ENCODE measurements around the gene PTK6.
A peak's percentile ranks its signal among the peaks of the same experiment; 100 is the strongest.

Gene PTK6

GRCh38 chr20:63553933-63554290 is 16.7 kb upstream of the PTK6 start, which contains the start of gene FNDC11:
FNDC11 (plus strand) TSS chr20:63554159; CDS start chr20:63555664, 1,505 bp downstream.
- Mint-ChIP-seq H3K36me3 (ENCODE audit: low read depth) (no peaks in the 10 kb centered on the region), H3K27ac (no peak within 1 kb of the TSS), H3K9me3 (no peaks in the 10 kb centered on the region), H3K27me3 (ENCODE audit: low read depth) (peaks cover 20% of the 10 kb centered on the region), H3K4me1 (no peaks in the 10 kb centered on the region), H3K4me3 (peak within 1 kb of the TSS; percentile 47 to 76 (median 73))
- TF ChIP-seq CTCF (IDR thresholded peaks at IDR 0.05; ENCODE audit: unreplicated experiment in 3 of 3): no peak

GRCh38 chr20:63553251-63553932 is 16.2 kb upstream of the PTK6 start:
- no peaks in the 10 kb centered on the region for H3K4me1 Mint-ChIP-seq
- H3K27ac Mint-ChIP-seq: no peak overlapping the region
- H3K9me3 Mint-ChIP-seq: no peaks in the 10 kb centered on the region
- peak overlapping the region in 2 of 3 experiments; percentile 64 to 76 for H3K4me3 Mint-ChIP-seq
- TF ChIP-seq CTCF (IDR thresholded peaks at IDR 0.05; ENCODE audit: unreplicated experiment in 3 of 3): no peak
- peaks cover 23% of the 10 kb centered on the region for H3K27me3 Mint-ChIP-seq (ENCODE audit: low read depth)
- no peaks in the 10 kb centered on the region for H3K36me3 Mint-ChIP-seq (ENCODE audit: low read depth)

GRCh38 chr20:63552481-63553249 is 15.5 kb upstream of the PTK6 start:
- Mint-ChIP-seq H3K4me3 (peak overlapping the region; percentile 32 to 76 (median 69)), H3K36me3 (ENCODE audit: low read depth) (no peaks in the 10 kb centered on the region), H3K27ac (no peak overlapping the region), H3K4me1 (no peaks in the 10 kb centered on the region), H3K9me3 (no peaks in the 10 kb centered on the region), H3K27me3 (ENCODE audit: low read depth) (peaks cover 24% of the 10 kb centered on the region)
- no peak for TF ChIP-seq CTCF (IDR thresholded peaks at IDR 0.05; ENCODE audit: unreplicated experiment in 3 of 3)

GRCh38 chr20:63551068-63551467 is 13.9 kb upstream of the PTK6 start:
- Mint-ChIP-seq H3K27me3 (ENCODE audit: low read depth) (peaks cover 27% of the 10 kb centered on the region), H3K4me3 (no peak overlapping the region), H3K9me3 (no peaks in the 10 kb centered on the region), H3K36me3 (ENCODE audit: low read depth) (no peaks in the 10 kb centered on the region), H3K27ac (no peak overlapping the region), H3K4me1 (no peaks in the 10 kb centered on the region)
- no peak for TF ChIP-seq CTCF (IDR thresholded peaks at IDR 0.05; ENCODE audit: unreplicated experiment in 3 of 3)

GRCh38 chr20:63549679-63550282 is 12.6 kb upstream of the PTK6 start:
- H3K9me3 Mint-ChIP-seq: no peaks in the 10 kb centered on the region
- peaks cover 31% of the 10 kb centered on the region for H3K27me3 Mint-ChIP-seq (ENCODE audit: low read depth)
- H3K27ac Mint-ChIP-seq: no peak overlapping the region
- no peaks in the 10 kb centered on the region for H3K36me3 Mint-ChIP-seq (ENCODE audit: low read depth)
- TF ChIP-seq CTCF (IDR thresholded peaks at IDR 0.05; ENCODE audit: unreplicated experiment in 3 of 3): no peak
- no peaks in the 10 kb centered on the region for H3K4me1 Mint-ChIP-seq
- no peak overlapping the region for H3K4me3 Mint-ChIP-seq

All from nephron (organoid).